Measurements from ENCODE around the gene FBXW4. TPM values are rescaled to one million over a fixed set of nuclear protein-coding genes. Genes with fewer than 3 reads are reported as not detected.

Gene FBXW4
- total RNA-seq, 1 donor: 35.2 TPM

GRCh38 chr10:101651336-101651735, 43.6 kb downstream of the FBXW4 start:
- H3K4me3 ChIP-seq (ENCODE audit: low read depth, low read length): no peak overlapping the region
- no peak for DNase-seq (ENCODE audit: low read depth)
- TF ChIP-seq CTCF (IDR thresholded peaks at IDR 0.05; ENCODE audit: insufficient read depth, low read length): no peak

- TF ChIP-seq CTCF (IDR thresholded peaks at IDR 0.05; ENCODE audit: insufficient read depth, low read length): no peak
- DNase-seq (ENCODE audit: low read depth): no peak
- no peak overlapping the region for H3K4me3 ChIP-seq (ENCODE audit: low read depth, low read length)
These were observed 44.1 kb downstream of the FBXW4 start for GRCh38 chr10:101650863-101651262.

GRCh38 chr10:101649525-101650085, 45.4 kb downstream of the FBXW4 start:
- no peak for DNase-seq (ENCODE audit: low read depth)
- no peak overlapping the region for H3K4me3 ChIP-seq (ENCODE audit: low read depth, low read length)
- TF ChIP-seq CTCF (IDR thresholded peaks at IDR 0.05; ENCODE audit: insufficient read depth, low read length): no peak

GRCh38 chr10:101647255-101647654, 47.7 kb downstream of the FBXW4 start:
- TF ChIP-seq CTCF (IDR thresholded peaks at IDR 0.05; ENCODE audit: insufficient read depth, low read length): no peak
- DNase-seq (ENCODE audit: low read depth): no peak
- H3K4me3 ChIP-seq (ENCODE audit: low read depth, low read length): no peak overlapping the region

GRCh38 chr10:101646364-101646763, 48.6 kb downstream of the FBXW4 start:
- H3K4me3 ChIP-seq (ENCODE audit: low read depth, low read length): no peak overlapping the region
- no peak for TF ChIP-seq CTCF (IDR thresholded peaks at IDR 0.05; ENCODE audit: insufficient read depth, low read length)
- DNase-seq (ENCODE audit: low read depth): peak; percentile 6

- no peak overlapping the region for H3K4me3 ChIP-seq (ENCODE audit: low read depth, low read length)
- no peak for TF ChIP-seq CTCF (IDR thresholded peaks at IDR 0.05; ENCODE audit: insufficient read depth, low read length)
- no peak for DNase-seq (ENCODE audit: low read depth)
These were observed 49.3 kb downstream of the FBXW4 start for GRCh38 chr10:101645659-101646058.

GRCh38 chr10:101644002-101644401, 51.0 kb downstream of the FBXW4 start:
- TF ChIP-seq CTCF (IDR thresholded peaks at IDR 0.05; ENCODE audit: insufficient read depth, low read length): no peak
- no peak for DNase-seq (ENCODE audit: low read depth)
- H3K4me3 ChIP-seq (ENCODE audit: low read depth, low read length): no peak overlapping the region
